Limb (tissue), 2 donors: ENCODE data around the gene ARHGEF19.
A peak's percentile ranks its signal among the peaks of the same experiment; 100 is the strongest.
"Not testable (repeated sequence)": the region's sequence is repeated elsewhere in the genome, so short reads cannot be mapped to it uniquely, and the experiment has no call there.

Experiments used
- DNase-seq, 2 donors: peaks; one replicate each; pipeline ENCODE4 v3.0.0-alpha.2; 2016; ENCODE audit errors: extremely low spot score in 2 of 2

Gene ARHGEF19

GRCh38 chr1:16222716-16223115, 10.3 kb upstream of the ARHGEF19 start:
- DNase-seq = not testable (repeated sequence)

- no peak for DNase-seq
These were observed 9.0 kb upstream of the ARHGEF19 start for GRCh38 chr1:16221499-16221898.

GRCh38 chr1:16219968-16220500, 7.6 kb upstream of the ARHGEF19 start:
- DNase-seq = no peak

GRCh38 chr1:16218674-16219071, 6.2 kb upstream of the ARHGEF19 start:
- no peak for DNase-seq

GRCh38 chr1:16218014-16218673, 5.7 kb upstream of the ARHGEF19 start:
- no peak for DNase-seq

- peak; percentile 96 to 97 for DNase-seq
These were observed 4.8 kb upstream of the ARHGEF19 start for GRCh38 chr1:16217061-16217785.

- DNase-seq = peak; percentile 89 to 92
These were observed 3.7 kb upstream of the ARHGEF19 start for GRCh38 chr1:16215882-16216753.

- not testable (repeated sequence) for DNase-seq
These were observed 2.8 kb upstream of the ARHGEF19 start for GRCh38 chr1:16215240-16215639.

GRCh38 chr1:16213544-16213943, 1.1 kb upstream of the ARHGEF19 start:
- DNase-seq = not testable (repeated sequence)

- no peak for DNase-seq
These were observed 561 bp upstream of the ARHGEF19 start for GRCh38 chr1:16213013-16213412.

- DNase-seq = no peak
These were observed 628 bp downstream of the ARHGEF19 start for GRCh38 chr1:16211824-16212223.

- no peak for DNase-seq
These were observed 1.9 kb downstream of the ARHGEF19 start for GRCh38 chr1:16210581-16210980.

GRCh38 chr1:16209847-16210407, 2.5 kb downstream of the ARHGEF19 start:
- DNase-seq = peak in 1 of 2 donors; percentile 65

GRCh38 chr1:16209132-16209846, 3.2 kb downstream of the ARHGEF19 start:
- DNase-seq = no peak

- no peak for DNase-seq
These were observed 4.0 kb downstream of the ARHGEF19 start for GRCh38 chr1:16208270-16208987.

- peak in 1 of 2 donors; percentile 31 for DNase-seq
These were observed 4.9 kb downstream of the ARHGEF19 start for GRCh38 chr1:16207318-16208269.

GRCh38 chr1:16206547-16207317, 5.7 kb downstream of the ARHGEF19 start:
- peak; percentile 97 for DNase-seq

- no peak for DNase-seq
These were observed 6.4 kb downstream of the ARHGEF19 start for GRCh38 chr1:16205891-16206546.
